Transverse colon (tissue), 4 donors: ENCODE measurements around the gene AATK. TPM values are rescaled to one million over a fixed set of nuclear protein-coding genes. Genes with fewer than 3 reads are reported as not detected.

Experiments used
- DNase-seq: peaks from one replicate; pipeline ENCODE4 v3.0.0-alpha.2; 2019
- H3K27ac ChIP-seq, 4 donors: fragments of 200-600 bp; sonication (generic); 2 replicates each; pipeline ENCODE4 v1.5.1; 2016 to 2018; ENCODE audit warnings: inconsistent platforms in 4 of 4
- H3K27me3 ChIP-seq: fragments of 200-600 bp; sonication (generic); 2 replicates; pipeline ENCODE4 v1.5.1; 2017; ENCODE audit warnings: inconsistent platforms
- H3K36me3 ChIP-seq, 4 donors: fragments of 200-600 bp; sonication (generic); 2 replicates each; pipeline ENCODE4 v1.5.1; 2017 to 2019; ENCODE audit warnings: inconsistent platforms in 4 of 4
- H3K4me1 ChIP-seq, 4 donors: fragments of 200-600 bp; sonication (generic); 2 replicates each; pipeline ENCODE4 v1.5.1; 2017 to 2020; ENCODE audit warnings: inconsistent platforms in 4 of 4
- H3K4me3 ChIP-seq, 4 donors: fragments of 200-600 bp; sonication (generic); 1 replicate in 1 of 4; 2 replicates in 3 of 4; pipeline versions ENCODE4 v1.5.1 to v1.6.1; 2017 to 2019; ENCODE audit warnings: inconsistent platforms in 4 of 4
- H3K9me3 ChIP-seq, 2 donors: fragments of 200-600 bp; sonication (generic); 2 replicates each; pipeline ENCODE4 v1.5.1; 2017 to 2019; ENCODE audit warnings: inconsistent platforms in 2 of 2
- EP300 ChIP-seq: sonication (generic); formaldehyde crosslinking; IDR thresholded peaks from one replicate; pipeline ENCODE4 v1.6.1; 2017; ENCODE audit warnings: antibody characterized with exemption, low read depth
- POLR2A ChIP-seq: fragments of 450-650 bp; IDR thresholded peaks from one replicate; pipeline ENCODE4 v1.6.1; 2016; ENCODE audit warnings: antibody characterized with exemption, mild to moderate bottlenecking, moderate library complexity
- POLR2AphosphoS5 ChIP-seq, 3 donors: sonication (generic); formaldehyde crosslinking; IDR thresholded peaks; one replicate each; pipeline ENCODE4 v1.6.1; 2016; ENCODE audit warnings: antibody characterized with exemption in 3 of 3
- WGBS, 2 donors: methylation state at CpG; one replicate each; pipeline ENCODE4 v1.1.5; 2018; ENCODE audit warnings: low coverage in 1 of 2; 5-methylcytosine and 5-hydroxymethylcytosine counted together
- in situ Hi-C, 4 donors: fragments of 200-750 bp; cut with MboI; loops; one replicate each; pipeline versions ENCODE4 v1.15.0 to v1.15.1; 2017; ENCODE audit warnings: low sequenced_read_pairs in 3 of 4, low pct_ligation_motif_present in 1 of 4, low pct_unique_long_range_greater_than_20kb in 1 of 4
- intact Hi-C: fragments of 100-400 bp; cut with DNase I; formaldehyde crosslinking; loops from one replicate; pipeline ENCODE4 v1.15.1; 2023; ENCODE audit warnings: low total_unique reads
- total RNA-seq, 4 donors: library from RNA; depleted of rRNA; stranded (reverse); fragments of >200 nt; gene quantifications; one replicate each; pipeline ENCODE4 v1.1.0, GENCODE V29; 2016
- TF ChIP-seq, protein P1 (sequence below), 5 experiments: fragments of 200-600 bp in 3 of 5; fragments of 450-650 bp in 2 of 5; sonication (generic) in 3 of 5; IDR thresholded peaks; 1 replicate in 2 of 5; 2 replicates in 3 of 5; pipeline ENCODE4 v1.5.1; 2016 to 2017; ENCODE audit warnings: antibody characterized with exemption in 5 of 5, inconsistent platforms in 3 of 5, mild to moderate bottlenecking in 2 of 5, moderate library complexity in 1 of 5

Gene AATK
- total RNA-seq, 4 donors from 2014 or later, result 1.7 to 21.3 (median 8.6) TPM

DNA sequence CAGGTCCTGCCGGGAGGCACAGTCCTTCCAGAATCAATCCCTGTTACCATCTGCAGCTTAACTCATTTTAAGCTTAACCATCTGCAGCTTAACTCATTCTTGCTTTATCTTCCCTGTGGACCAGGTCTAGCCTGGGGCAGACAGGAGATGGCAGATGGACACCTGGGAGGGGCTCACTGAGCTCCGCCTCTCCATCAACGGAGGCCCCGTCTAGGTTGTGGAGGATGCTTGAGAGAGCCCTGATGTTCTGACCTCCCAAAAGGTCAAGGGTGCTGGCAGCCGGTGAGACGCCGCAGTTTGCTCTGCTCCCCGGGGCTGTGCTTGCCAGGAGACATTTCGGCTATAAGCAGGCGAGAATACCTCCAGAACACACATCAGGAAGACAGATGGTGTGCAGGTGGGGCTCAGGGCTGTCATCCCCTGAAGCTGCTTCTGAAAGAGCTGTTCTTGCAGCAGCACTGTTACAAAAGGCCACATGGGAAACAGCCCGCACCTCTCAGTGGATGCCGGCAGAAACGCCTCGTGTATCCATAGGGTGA is 89.8 kb downstream of the AATK start:
- WGBS, 2 donors, result 80% methylated on average over 13 of the region's 14 CpGs; no CpG with 5 or more reads in 1 of the 2 donors
- DNase-seq, result no peak
- Histone ChIP-seq H3K27me3 (no peaks in the 10 kb centered on the region), H3K9me3 (no peaks in the 10 kb centered on the region), H3K4me1 (peaks cover 0 to 11% (median 5%) of the 10 kb centered on the region in 4 donors), H3K36me3 (no peaks in the 10 kb centered on the region), H3K27ac (no peak overlapping the region), H3K4me3 (no peak overlapping the region)
- in situ Hi-C loops (no loop called here), intact Hi-C loops (no loop called here)
- TF ChIP-seq POLR2AphosphoS5 (IDR thresholded peaks at IDR 0.05), result no peak
- TF ChIP-seq POLR2A, result no peak
- TF ChIP-seq, protein P1, sequence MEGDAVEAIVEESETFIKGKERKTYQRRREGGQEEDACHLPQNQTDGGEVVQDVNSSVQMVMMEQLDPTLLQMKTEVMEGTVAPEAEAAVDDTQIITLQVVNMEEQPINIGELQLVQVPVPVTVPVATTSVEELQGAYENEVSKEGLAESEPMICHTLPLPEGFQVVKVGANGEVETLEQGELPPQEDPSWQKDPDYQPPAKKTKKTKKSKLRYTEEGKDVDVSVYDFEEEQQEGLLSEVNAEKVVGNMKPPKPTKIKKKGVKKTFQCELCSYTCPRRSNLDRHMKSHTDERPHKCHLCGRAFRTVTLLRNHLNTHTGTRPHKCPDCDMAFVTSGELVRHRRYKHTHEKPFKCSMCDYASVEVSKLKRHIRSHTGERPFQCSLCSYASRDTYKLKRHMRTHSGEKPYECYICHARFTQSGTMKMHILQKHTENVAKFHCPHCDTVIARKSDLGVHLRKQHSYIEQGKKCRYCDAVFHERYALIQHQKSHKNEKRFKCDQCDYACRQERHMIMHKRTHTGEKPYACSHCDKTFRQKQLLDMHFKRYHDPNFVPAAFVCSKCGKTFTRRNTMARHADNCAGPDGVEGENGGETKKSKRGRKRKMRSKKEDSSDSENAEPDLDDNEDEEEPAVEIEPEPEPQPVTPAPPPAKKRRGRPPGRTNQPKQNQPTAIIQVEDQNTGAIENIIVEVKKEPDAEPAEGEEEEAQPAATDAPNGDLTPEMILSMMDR (IDR thresholded peaks at IDR 0.05), result no peak
- TF ChIP-seq EP300, result no peak

DNA sequence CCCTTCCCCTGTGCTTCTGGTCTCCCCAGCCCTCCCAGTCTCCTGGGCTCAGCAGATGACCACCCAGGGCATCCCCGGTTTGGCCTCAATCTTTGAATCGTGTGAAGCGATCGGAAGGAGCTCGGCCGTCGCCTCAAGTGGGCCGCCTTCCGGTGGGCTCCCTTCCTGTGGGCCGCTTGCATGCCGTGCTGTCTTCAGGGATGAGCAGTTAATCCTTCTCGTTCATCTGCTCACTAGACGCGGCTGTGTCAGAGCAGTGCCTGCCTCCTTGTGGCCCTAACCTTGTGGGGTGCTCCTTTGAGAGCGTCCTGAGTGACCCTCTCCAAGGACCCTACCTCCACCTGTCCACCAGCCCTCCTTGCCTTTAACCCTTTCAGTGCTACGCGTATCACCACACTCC is 90.7 kb downstream of the AATK start:
- H3K4me1 ChIP-seq, result peaks cover 0 to 11% (median 5%) of the 10 kb centered on the region in 4 donors
- WGBS, 2 donors, result 88% methylated on average over 17 of the region's 17 CpGs; no CpG with 5 or more reads in 1 of the 2 donors
- DNase-seq, result no peak
- intact Hi-C loops, result no loop called here
- no peak overlapping the region for H3K4me3 ChIP-seq
- H3K27me3 ChIP-seq, result no peaks in the 10 kb centered on the region
- TF ChIP-seq, protein P1 (IDR thresholded peaks at IDR 0.05), result no peak
- no peak for TF ChIP-seq POLR2A
- TF ChIP-seq POLR2AphosphoS5 (IDR thresholded peaks at IDR 0.05), result no peak
- TF ChIP-seq EP300, result no peak
- no peaks in the 10 kb centered on the region for H3K36me3 ChIP-seq
- no peaks in the 10 kb centered on the region for H3K9me3 ChIP-seq
- no peak overlapping the region for H3K27ac ChIP-seq
- in situ Hi-C loops, result no loop called here

DNA sequence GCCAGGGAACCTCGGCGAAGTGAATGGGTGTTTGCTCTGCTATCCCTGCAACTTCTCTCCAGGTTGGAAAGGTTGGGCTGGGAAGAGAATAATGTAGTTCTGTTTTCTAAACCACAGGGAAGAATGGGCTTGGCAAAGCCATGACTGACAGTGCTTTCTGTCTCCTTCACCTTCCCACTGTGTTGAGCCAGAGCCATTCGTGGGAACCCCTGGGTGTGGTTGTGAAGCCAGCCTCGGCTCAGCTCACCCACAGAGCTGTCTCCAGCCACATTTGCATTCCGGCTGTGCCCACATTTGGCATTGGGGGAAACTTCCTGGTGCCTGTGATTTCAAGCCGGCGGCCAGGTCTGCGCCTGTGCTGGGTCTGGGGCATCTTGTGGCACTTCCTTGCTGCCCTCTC is 91.1 kb downstream of the AATK start:
- intact Hi-C loops, result no loop called here

DNA sequence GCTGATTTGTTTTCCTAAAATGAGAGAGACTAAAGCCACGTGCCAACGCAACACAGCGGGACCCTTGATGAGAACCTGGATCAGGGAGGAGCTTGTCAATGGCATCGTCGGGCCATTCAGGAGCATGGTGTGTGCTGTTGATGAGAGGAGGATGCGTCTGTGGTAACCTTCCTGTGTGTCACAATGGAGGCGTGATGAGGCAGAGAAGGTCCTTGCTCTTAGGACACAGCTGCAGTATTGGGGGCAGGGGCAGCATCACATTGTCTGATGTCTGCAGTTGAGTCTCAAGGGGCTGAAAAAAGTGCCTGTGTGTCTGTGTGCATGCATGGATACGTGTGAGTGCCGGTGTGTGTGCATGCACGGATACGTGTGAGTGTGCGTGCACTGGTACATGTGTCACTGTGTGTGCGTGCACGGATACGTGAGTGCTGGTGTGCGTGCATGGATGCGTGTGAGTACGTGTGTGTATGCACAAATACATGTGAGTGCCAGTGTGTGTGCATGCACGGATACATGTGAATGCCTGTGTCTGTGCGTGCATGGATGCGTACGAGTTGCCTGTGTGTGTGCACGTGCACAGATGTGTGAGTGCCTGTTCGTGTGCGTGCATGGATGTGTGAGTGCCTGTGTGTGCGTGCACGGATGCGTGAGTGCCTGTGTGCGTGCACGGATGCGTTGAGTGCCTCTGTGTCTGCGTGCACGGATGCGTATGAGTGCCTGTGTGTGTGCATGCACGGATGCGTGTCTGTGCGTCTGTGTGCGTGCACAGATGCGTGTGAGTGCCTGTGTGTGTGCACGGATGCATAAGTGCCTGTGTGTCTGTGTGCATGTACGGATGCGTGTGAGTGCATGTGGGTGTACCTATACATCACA is 91.8 kb downstream of the AATK start:
- in situ Hi-C loops (no loop called here), intact Hi-C loops (no loop called here)
- Histone ChIP-seq H3K27me3 (no peaks in the 10 kb centered on the region), H3K4me3 (no peak overlapping the region), H3K27ac (no peak overlapping the region), H3K36me3 (no peaks in the 10 kb centered on the region), H3K4me1 (peaks cover 0 to 11% (median 5%) of the 10 kb centered on the region in 4 donors), H3K9me3 (no peaks in the 10 kb centered on the region)
- no peak for TF ChIP-seq POLR2A
- TF ChIP-seq EP300, result no peak
- TF ChIP-seq, protein P1 (IDR thresholded peaks at IDR 0.05), result no peak
- TF ChIP-seq POLR2AphosphoS5 (IDR thresholded peaks at IDR 0.05), result no peak
- DNase-seq, result no peak
- WGBS, 2 donors, result 76 to 92% methylated on average over 11 to 42 of the region's 42 CpGs

More for the DNA sequence above, 91.1 kb downstream of the AATK start:
- Histone ChIP-seq H3K4me3 (no peak overlapping the region), H3K9me3 (no peaks in the 10 kb centered on the region), H3K27me3 (no peaks in the 10 kb centered on the region), H3K4me1 (peaks cover 0 to 11% (median 5%) of the 10 kb centered on the region in 4 donors), H3K27ac (no peak overlapping the region), H3K36me3 (no peaks in the 10 kb centered on the region)
- WGBS, 2 donors, result 73 to 75% methylated on average over 2 to 8 of the region's 8 CpGs
- no peak for DNase-seq
- TF ChIP-seq POLR2A (no peak), POLR2AphosphoS5 (IDR thresholded peaks at IDR 0.05) (no peak), EP300 (no peak)
- TF ChIP-seq, protein P1 (IDR thresholded peaks at IDR 0.05), result no peak
- in situ Hi-C loops, result no loop called here
